Lung microvascular endothelial cell (primary cell): Measurements from ENCODE around the gene MAP3K20. TPM values are rescaled to one million over a fixed set of nuclear protein-coding genes. Genes with fewer than 3 reads are reported as not detected.
"Not testable (repeated sequence)": the region's sequence is repeated elsewhere in the genome, so short reads cannot be mapped to it uniquely, and the experiment has no call there.

Experiments
- DNase-seq, 2 donors: peaks; one replicate each; pipeline versions ENCODE4 v3.0.0 to v3.0.0-alpha.2; 2010; ENCODE audit warnings: low read depth in 2 of 2
- total RNA-seq: library from RNA; depleted of rRNA; stranded (reverse); fragments of >200 nt; gene quantifications from 2 replicates; pipeline ENCODE4 v1.2.1, GENCODE V29; 2014

The MAP3K20 gene
- total RNA-seq, 1 donor from 2014 or later = 17.9 TPM

DNA sequence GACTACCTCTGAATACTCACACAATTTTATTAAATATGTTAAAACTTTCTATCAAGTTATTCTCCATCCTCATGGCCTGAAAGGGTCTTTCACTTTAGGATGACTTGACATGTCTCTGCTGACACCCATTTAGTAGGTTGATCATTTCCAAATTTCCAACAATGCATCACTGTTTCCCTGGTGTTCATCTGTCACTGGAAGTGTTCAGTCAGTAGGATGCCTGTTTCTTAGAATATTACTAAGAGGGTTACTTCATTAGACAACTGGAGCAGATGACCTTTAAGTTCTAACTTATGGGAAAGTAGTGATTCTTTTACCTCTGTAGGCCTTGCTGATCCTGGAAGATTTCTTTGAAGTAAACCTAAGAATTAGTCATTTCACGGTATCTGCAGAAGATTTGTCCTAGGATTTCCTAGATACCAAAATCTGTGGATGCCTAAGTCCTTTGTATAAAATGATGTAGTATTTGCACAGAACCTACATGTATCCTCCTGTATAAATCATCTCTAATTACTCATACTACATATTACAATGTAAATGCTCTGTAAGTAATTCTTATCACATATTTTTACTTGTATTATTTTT, 77.7 kb downstream of the MAP3K20 start:
- no peak for DNase-seq

GRCh38 chr2:173157676-173158293, 82.1 kb downstream of the MAP3K20 start:
- no peak for DNase-seq

DNA sequence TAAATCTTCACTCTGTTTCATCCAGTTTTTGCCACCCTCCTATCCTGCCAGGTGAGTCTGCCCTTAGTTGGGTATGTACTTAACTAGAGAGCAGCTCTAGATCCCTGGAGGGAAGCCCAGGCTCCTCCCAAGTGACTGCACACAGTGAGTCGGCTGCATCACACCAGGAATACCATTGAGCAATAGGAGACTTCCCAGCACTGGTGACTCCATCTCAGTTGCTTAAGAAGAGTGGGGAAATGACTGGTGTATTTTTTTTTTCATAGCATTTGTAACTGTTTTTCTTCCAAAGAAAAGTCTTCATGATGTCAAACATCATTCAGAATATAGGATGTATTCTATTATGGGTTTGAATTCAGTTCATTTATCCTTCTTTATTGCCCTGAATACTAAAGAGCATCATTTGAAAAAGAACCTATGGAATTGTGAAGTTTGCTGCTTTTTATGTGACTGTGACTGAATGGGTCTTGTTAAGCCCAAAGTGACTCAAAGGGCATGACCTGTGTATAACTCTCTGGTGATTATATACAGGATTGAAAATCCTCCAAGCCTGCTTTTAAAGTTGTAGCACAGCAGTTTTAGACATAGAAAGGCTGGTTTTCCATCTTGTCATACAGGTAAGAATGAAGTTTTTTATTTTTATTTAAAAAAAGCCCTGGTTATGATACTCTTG, 84.3 kb downstream of the MAP3K20 start:
- DNase-seq = peak in 1 of 2 donors; percentile 88

- DNase-seq = no peak
Observed at GRCh38 chr2:173160618-173161017, 85.0 kb downstream of the MAP3K20 start.

DNA sequence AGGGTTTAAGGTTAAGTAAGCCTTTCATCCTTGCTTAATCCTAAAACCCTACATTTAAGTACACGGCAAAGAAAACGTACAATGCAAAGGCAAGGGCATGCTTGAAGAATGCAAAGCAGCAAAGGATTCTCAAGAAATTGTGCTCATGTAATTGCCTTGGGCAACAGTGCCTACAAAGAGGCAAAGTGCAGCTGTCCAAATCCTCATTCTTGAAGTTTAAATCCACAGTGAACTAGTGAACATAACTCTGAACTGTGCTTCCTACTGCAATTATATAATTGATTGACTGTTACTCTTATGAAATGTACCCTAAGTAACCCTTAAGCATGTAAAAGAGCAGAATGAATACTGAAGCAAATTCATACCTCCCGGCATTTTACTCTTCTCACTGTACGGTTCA, 85.4 kb downstream of the MAP3K20 start:
- DNase-seq = no peak

DNA sequence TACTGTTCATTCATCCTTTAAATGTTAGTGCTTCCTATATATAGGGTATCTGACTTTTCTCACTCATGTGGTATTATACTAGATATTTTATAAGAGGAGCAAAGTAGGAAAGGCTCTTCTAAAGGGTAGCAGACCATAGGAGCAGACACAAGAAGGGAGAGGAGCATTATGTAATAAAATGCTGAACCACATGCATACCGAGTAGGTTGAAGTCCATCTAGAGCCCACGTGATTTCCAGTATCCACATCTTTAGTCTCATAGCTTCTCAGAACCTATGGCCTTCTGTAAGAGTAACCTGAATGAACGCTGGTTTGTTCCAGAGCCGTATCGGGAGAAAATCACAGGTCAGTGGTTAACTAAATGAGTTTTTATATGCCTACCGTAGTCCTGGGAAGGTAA, 85.9 kb downstream of the MAP3K20 start:
- no peak for DNase-seq

DNA sequence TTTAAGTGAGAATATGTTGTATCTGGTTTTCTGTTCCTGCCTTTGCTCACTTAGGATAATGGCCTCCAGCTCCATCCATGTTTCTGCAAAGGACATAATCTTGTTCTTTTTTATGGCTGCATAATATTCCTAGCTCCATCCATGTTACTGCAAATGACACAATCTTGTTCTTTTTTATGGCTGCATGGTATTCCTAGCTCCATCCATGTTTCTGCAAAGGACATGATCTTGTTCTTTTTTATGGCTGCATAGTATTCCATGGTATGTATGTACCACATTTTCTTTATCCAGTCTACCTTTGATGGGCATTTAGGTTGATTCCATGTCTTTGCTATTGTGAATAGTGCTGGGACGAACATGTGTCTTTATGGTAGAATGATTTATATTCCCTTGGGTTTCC, 87.7 kb downstream of the MAP3K20 start:
- not testable (repeated sequence) for DNase-seq

GRCh38 chr2:173164396-173164795, 88.8 kb downstream of the MAP3K20 start:
- DNase-seq = no peak

- DNase-seq = no peak
Observed at GRCh38 chr2:173165443-173166238, 90.0 kb downstream of the MAP3K20 start.

DNA sequence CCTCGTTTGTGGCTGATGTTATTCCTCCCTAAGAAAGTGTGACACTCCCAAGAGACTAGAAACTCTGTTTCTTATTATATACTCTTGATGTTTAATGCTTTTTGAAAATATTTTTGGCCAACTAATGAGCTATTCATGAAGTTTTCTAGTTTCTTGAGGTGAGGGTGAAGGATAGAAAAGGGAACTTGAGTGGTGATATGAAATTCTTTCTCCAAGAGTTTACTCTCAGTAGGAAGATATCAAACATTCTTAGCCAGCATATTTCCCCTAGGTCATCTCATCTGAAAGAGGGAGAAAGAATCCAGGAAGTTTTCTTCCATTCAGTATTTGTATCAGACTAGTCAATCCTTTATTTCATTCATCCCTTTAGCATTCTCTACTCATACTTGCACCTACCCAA, 95.7 kb downstream of the MAP3K20 start:
- DNase-seq = no peak

DNA sequence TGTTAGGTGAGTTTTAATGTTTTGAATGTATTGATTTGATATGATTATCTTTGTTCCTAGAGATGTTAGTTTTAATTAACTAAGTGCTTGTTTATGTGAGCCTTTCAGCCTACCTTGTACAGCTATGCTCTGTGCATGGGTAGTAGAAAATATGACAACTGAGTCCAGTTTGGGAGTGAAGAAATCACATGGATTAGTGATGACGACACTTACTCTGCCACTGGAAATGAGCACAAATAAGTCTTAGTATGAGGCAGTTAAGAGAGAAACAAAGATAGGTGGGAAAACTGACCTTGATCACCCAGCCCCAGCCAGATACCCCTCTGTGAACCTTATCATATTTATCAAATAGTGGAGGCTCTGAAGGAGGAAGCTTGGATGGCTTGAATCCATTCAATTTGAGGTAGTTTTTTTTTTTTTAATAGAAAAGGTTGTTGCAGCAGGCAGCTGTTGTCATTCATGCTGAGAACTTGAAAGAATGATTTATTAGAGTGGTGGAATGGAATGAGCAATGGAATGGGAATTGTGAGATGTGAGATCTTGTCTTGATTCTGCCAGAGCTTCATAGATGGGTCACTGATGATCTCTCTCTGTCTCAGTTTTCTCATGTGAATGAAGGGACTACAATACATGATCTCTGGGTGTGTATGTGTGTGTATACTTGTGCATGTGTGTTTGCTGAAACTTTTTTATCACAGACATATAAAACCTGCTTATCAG, 96.4 kb downstream of the MAP3K20 start:
- no peak for DNase-seq

DNA sequence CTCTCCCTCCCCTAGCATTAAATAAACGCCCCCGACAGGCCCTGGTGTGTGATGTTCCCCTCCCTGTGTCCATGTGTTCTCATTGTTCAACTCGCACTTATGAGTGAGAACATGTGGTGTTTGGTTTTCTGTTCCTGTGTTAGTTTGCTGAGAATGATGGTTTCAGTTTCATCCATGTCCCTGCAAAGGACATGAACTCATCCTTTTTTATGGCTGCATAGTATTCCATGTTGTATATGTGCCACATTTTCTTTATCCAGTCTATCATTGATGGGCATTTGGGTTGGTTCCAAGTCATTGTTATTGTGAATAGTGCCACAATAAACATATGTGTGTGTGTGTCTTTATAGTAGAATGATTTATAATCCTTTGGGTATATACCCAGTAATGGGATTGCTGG, 98.7 kb downstream of the MAP3K20 start:
- not testable (repeated sequence) for DNase-seq

- no peak for DNase-seq
Observed at GRCh38 chr2:173175222-173175621, 99.6 kb downstream of the MAP3K20 start.

GRCh38 chr2:173181982-173182381, 106.3 kb downstream of the MAP3K20 start:
- no peak for DNase-seq

DNA sequence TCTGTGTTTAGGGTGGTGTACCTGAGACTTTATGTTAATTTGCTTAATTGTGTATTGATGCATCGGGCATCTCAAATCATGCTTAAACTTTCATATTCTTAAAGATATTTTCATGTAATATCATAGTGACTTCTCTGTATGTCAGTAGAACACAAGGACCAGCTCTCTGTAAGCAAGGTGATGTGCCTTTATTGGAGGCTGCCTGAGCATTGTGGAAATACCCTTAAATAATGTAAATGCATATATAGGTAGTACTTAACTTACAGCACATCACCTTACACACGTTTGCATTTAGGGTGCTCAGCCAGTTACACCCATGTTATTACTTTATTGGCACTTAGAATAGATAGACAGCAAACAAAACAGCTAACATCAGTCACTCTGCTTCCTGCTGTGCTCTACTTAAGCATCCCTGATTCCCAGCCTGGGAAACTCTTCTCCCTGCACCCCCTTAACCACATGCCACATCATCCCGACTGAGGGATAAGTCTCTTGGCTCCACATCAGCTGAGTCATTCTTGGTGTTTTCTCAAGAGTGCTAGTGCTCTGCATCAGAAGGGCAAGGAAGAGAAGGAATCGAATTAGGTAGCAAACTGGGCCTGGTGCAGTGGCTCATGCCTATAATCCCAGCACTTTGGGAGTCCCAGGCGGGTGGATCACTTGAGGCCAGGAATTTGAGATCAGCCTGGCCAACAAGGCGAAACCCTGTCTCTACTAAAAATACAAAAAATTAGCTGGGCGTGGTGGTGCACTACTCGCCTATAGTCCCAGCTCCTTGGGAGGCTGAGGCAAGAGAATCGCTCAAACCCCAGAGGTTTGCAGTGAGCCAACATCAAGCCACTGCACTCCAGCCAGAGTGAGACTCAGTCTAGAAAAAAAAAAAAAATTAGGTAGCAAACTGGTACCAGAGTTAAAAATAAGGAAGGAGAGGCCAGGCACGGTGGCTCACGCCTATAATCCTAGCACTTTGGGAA, 108.7 kb downstream of the MAP3K20 start:
- DNase-seq = peak in 1 of 2 donors; percentile 95

GRCh38 chr2:173185437-173185836, 109.8 kb downstream of the MAP3K20 start:
- no peak for DNase-seq

GRCh38 chr2:173187941-173188788, 112.5 kb downstream of the MAP3K20 start:
- DNase-seq = peak; percentile 7 to 35

DNA sequence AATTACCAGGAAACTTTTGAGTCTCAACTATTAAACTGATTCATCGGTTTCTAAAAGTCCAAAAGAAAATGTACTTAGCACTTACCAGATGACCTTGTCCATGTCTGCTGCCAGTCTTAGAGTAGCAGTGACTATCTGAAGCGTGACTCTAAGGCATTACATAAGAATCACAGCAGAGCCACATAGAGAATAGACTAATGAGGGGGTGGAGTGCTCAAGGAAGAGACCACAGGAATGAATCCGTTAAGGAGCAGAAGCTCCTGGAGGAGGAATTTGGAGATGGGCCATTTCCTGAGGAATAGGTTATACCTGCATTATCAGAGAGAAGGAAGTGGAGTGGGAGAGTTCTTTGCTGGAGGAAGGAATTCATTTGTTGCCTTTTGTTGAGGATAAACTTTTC, 116.0 kb downstream of the MAP3K20 start:
- no peak for DNase-seq

- no peak for DNase-seq
Observed at GRCh38 chr2:173192071-173192470, 116.4 kb downstream of the MAP3K20 start.
